ENCODE results near the gene KIF21B. TPM values are rescaled to one million over a fixed set of nuclear protein-coding genes. Genes with fewer than 3 reads are reported as not detected.

KIF21B gene
- total RNA-seq, 1 experiment from 2014 or later = 0.66 TPM

DNA sequence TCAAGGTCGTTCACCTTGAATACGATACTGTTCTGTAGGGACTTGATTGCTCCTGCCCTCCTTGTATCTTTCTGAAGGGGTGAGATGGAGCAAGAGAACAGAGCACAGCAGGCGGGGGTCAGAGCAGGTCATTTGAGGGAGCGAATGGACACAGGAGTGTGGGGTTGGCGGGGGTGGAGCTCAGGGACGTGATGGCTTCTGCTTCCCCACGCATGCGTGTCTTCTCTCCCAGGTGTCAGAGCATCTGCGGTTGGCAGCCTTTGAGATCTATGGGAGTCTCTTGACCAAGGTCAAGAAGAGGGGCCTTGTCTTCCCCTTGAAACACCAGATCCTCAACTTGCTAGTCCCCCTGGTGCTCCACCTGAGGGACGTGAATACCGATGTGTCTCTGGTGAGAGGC, 64.9 kb downstream of the KIF21B start:
- no peak for ATAC-seq
- no peak overlapping the region for H3K4me2 ChIP-seq (ENCODE audit: low read length)
- H3K36me3 ChIP-seq (ENCODE audit: low read depth, low read length) = no peaks in the 10 kb centered on the region
- H3K9me3 ChIP-seq (ENCODE audit: low read length) = no peaks in the 10 kb centered on the region
- no peak overlapping the region for H2AFZ ChIP-seq (ENCODE audit: low read length)
- POLR2A ChIA-PET (ENCODE audit: unreplicated experiment) = no interaction called here
- TF ChIP-seq, protein P1, sequence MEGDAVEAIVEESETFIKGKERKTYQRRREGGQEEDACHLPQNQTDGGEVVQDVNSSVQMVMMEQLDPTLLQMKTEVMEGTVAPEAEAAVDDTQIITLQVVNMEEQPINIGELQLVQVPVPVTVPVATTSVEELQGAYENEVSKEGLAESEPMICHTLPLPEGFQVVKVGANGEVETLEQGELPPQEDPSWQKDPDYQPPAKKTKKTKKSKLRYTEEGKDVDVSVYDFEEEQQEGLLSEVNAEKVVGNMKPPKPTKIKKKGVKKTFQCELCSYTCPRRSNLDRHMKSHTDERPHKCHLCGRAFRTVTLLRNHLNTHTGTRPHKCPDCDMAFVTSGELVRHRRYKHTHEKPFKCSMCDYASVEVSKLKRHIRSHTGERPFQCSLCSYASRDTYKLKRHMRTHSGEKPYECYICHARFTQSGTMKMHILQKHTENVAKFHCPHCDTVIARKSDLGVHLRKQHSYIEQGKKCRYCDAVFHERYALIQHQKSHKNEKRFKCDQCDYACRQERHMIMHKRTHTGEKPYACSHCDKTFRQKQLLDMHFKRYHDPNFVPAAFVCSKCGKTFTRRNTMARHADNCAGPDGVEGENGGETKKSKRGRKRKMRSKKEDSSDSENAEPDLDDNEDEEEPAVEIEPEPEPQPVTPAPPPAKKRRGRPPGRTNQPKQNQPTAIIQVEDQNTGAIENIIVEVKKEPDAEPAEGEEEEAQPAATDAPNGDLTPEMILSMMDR (conservative IDR thresholded peaks at IDR 0.05; ENCODE audit: low read depth, low read length) = no peak
- no peak for TF ChIP-seq EZH2phosphoT487 (IDR thresholded peaks at IDR 0.05; ENCODE audit: borderline replicate concordance, low read length)
- no peak for TF ChIP-seq EZH2 (IDR thresholded peaks at IDR 0.05; ENCODE audit: low read length, unreplicated experiment)
- CTCF ChIA-PET = no interaction called here
- no peak overlapping the region for H3K4me3 ChIP-seq (ENCODE audit: low read length)
- intact Hi-C loops (cut with micrococcal nuclease) = no loop called here
- BruUV-seq (replicated peaks) = no TSS peak
- no peaks in the 10 kb centered on the region for H3K9me2 ChIP-seq (replicated peaks; ENCODE audit: low read length)
- no peaks in the 10 kb centered on the region for H3K4me1 ChIP-seq (ENCODE audit: insufficient read depth, low read length)
- H3K27me3 ChIP-seq (ENCODE audit: low read length) = peaks cover 12% of the 10 kb centered on the region; the same call in 1 of the 2 replicates
- no peak overlapping the region for H3K9ac ChIP-seq (ENCODE audit: low read length)
- no peak for DNase-seq
- no peaks in the 10 kb centered on the region for H3K79me2 ChIP-seq (ENCODE audit: low read length)
- no peak overlapping the region for H3K27ac ChIP-seq (ENCODE audit: low read length)
- H4K20me1 ChIP-seq (ENCODE audit: low read length) = no peaks in the 10 kb centered on the region
- H3F3A ChIP-seq (ENCODE audit: low read length, unreplicated experiment) = no peaks in the 10 kb centered on the region

DNA sequence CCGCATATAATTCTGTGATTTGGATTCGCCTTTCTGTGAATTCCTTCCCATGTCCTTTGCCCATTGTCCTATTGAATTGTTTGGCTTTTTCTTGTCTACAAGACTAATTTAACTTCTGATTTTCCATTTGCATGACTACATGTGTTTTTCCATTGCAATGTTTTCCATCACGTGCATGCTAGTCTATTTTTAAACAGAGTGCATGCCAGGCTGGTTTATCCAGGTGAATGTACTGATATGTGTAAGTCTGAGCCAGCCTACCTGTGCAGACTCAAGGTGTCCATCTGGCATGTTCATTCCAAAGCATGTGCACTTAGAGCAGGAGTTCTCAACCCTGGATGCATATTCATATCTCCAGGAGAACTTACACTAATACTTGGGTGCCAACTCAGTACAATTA, 69.1 kb downstream of the KIF21B start:
- no peaks in the 10 kb centered on the region for H3K36me3 ChIP-seq (ENCODE audit: low read depth, low read length)
- no peak overlapping the region for H2AFZ ChIP-seq (ENCODE audit: low read length)
- H3K9me2 ChIP-seq (replicated peaks; ENCODE audit: low read length) = no peaks in the 10 kb centered on the region
- DNase-seq = no peak
- TF ChIP-seq, protein P1 (conservative IDR thresholded peaks at IDR 0.05; ENCODE audit: low read depth, low read length) = no peak
- TF ChIP-seq EZH2 (IDR thresholded peaks at IDR 0.05; ENCODE audit: low read length, unreplicated experiment) (no peak), EZH2phosphoT487 (IDR thresholded peaks at IDR 0.05; ENCODE audit: borderline replicate concordance, low read length) (no peak)
- H4K20me1 ChIP-seq (ENCODE audit: low read length) = no peaks in the 10 kb centered on the region
- H3K27me3 ChIP-seq (ENCODE audit: low read length) = peaks cover 21% of the 10 kb centered on the region
- H3F3A ChIP-seq (ENCODE audit: low read length, unreplicated experiment) = no peaks in the 10 kb centered on the region
- no peaks in the 10 kb centered on the region for H3K9me3 ChIP-seq (ENCODE audit: low read length)
- H3K27ac ChIP-seq (ENCODE audit: low read length) = no peak overlapping the region
- H3K4me2 ChIP-seq (ENCODE audit: low read length) = no peak overlapping the region
- H3K4me3 ChIP-seq (ENCODE audit: low read length) = no peak overlapping the region
- no TSS peak for BruUV-seq (replicated peaks)
- intact Hi-C loops (cut with micrococcal nuclease) = no loop called here
- no peak overlapping the region for H3K9ac ChIP-seq (ENCODE audit: low read length)
- ChIA-PET POLR2A (ENCODE audit: unreplicated experiment) (interaction anchor here (0.6 kb wide), 1 partner anchor 25 kb away, joined by 3 read pairs; no protein-coding TSS in a partner anchor), CTCF (interaction anchor here (0.7 kb wide), 1 partner anchor 64 kb away, joined by 4 read pairs; no protein-coding TSS in a partner anchor)
- H3K4me1 ChIP-seq (ENCODE audit: insufficient read depth, low read length) = no peaks in the 10 kb centered on the region
- no peaks in the 10 kb centered on the region for H3K79me2 ChIP-seq (ENCODE audit: low read length)
- ATAC-seq = no peak

DNA sequence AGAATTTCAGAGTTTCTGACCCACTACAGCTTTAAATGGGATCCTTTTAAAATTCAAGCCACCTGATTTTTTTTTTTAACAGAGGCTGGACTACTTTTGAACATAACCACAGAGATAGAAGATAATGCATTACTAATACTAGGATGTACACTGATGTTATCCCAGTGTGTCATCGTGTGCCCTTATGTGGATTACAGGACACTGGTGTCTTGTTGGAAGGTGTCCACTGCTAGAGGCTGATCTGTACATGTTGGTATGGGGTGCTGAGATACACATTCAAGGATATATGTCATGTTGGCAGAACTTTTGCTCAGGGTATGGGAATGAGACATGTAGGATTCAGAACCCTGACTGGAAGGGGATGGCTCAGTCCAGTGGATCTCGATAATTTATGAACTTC, 72.5 kb downstream of the KIF21B start:
- Histone ChIP-seq H3K9ac (ENCODE audit: low read length) (no peak overlapping the region), H3K4me3 (ENCODE audit: low read length) (no peak overlapping the region), H3K27me3 (ENCODE audit: low read length) (peaks cover 28% of the 10 kb centered on the region), H3K4me2 (ENCODE audit: low read length) (no peak overlapping the region), H3F3A (ENCODE audit: low read length, unreplicated experiment) (no peaks in the 10 kb centered on the region), H3K9me3 (ENCODE audit: low read length) (peaks cover 8% of the 10 kb centered on the region), H3K9me2 (replicated peaks; ENCODE audit: low read length) (no peaks in the 10 kb centered on the region), H3K4me1 (ENCODE audit: insufficient read depth, low read length) (no peaks in the 10 kb centered on the region), H4K20me1 (ENCODE audit: low read length) (no peaks in the 10 kb centered on the region), H3K36me3 (ENCODE audit: low read depth, low read length) (no peaks in the 10 kb centered on the region), H2AFZ (ENCODE audit: low read length) (no peak overlapping the region), H3K79me2 (ENCODE audit: low read length) (no peaks in the 10 kb centered on the region), H3K27ac (ENCODE audit: low read length) (no peak overlapping the region)
- peak; percentile 31 for ATAC-seq
- CTCF ChIA-PET = no interaction called here
- POLR2A ChIA-PET (ENCODE audit: unreplicated experiment) = no interaction called here
- peak; percentile 47 for DNase-seq
- TF ChIP-seq EZH2 (IDR thresholded peaks at IDR 0.05; ENCODE audit: low read length, unreplicated experiment) = no peak
- TF ChIP-seq, protein P1 (conservative IDR thresholded peaks at IDR 0.05; ENCODE audit: low read depth, low read length) = no peak
- no peak for TF ChIP-seq EZH2phosphoT487 (IDR thresholded peaks at IDR 0.05; ENCODE audit: borderline replicate concordance, low read length)
- intact Hi-C loops (cut with micrococcal nuclease) = no loop called here
- no TSS peak for BruUV-seq (replicated peaks)

All from PC-3 (cell line).